Common myeloid progenitor, CD34-positive (primary cell): ENCODE results near the gene WWOX.

ENCODE experiments used
- CTCF ChIA-PET: fragments of 350-600 bp; sonication (Branson Sonifier 250); formaldehyde crosslinking; loops from one replicate; lab custom pipeline; 2021; ENCODE audit warnings: antibody characterized with exemption; lab: Charles Lee
- POLR2A ChIA-PET: fragments of 350-600 bp; sonication (Branson Sonifier 250); formaldehyde crosslinking; loops from one replicate; lab custom pipeline; 2021; ENCODE audit warnings: antibody characterized with exemption; lab: Charles Lee
- DNase-seq, 3 donors: peaks; one replicate each; pipeline versions ENCODE4 v3.0.0 to v3.0.0-alpha.2; 2013
- H3K27ac ChIP-seq, 2 experiments: 1 replicate in 1 of 2; 2 replicates in 1 of 2; pipeline ENCODE4 v1.7.0; 2013; ENCODE audit warnings: inconsistent platforms in 2 of 2, low read length in 2 of 2, mild to moderate bottlenecking in 2 of 2, low read depth in 1 of 2, moderate library complexity in 1 of 2; ENCODE audit not compliant: severe bottlenecking in 2 of 2, insufficient read depth in 1 of 2, poor library complexity in 1 of 2
- H3K27me3 ChIP-seq, 5 experiments: replicated peaks in 2 of 5; 1 replicate in 3 of 5; 2 replicates in 2 of 5; pipeline versions ENCODE4 v1.6.1 to v1.7.0; 2013; ENCODE audit warnings: low read length in 4 of 5, mild to moderate bottlenecking in 2 of 5, moderate library complexity in 2 of 5, inconsistent platforms in 1 of 5; ENCODE audit not compliant: insufficient read depth in 5 of 5, control insufficient read depth in 4 of 5
- H3K36me3 ChIP-seq, 4 experiments: 1 replicate in 2 of 4; 2 replicates in 2 of 4; pipeline versions ENCODE4 v1.6.1 to v1.7.0; 2013; ENCODE audit warnings: low read length in 3 of 4, control low read depth in 1 of 4, mild to moderate bottlenecking in 1 of 4; ENCODE audit not compliant: control insufficient read depth in 4 of 4, insufficient read depth in 4 of 4
- H3K4me1 ChIP-seq, 4 experiments: 1 replicate in 3 of 4; 2 replicates in 1 of 4; pipeline versions ENCODE4 v1.6.1 to v1.7.1; 2013; ENCODE audit warnings: low read length in 3 of 4, mild to moderate bottlenecking in 3 of 4, control low read depth in 1 of 4, inconsistent platforms in 1 of 4, moderate library complexity in 1 of 4; ENCODE audit not compliant: control insufficient read depth in 4 of 4, insufficient read depth in 4 of 4; ENCODE audit errors: control extremely low read depth in 1 of 4
- H3K4me3 ChIP-seq, 7 experiments: 1 replicate in 4 of 7; 2 replicates in 3 of 7; pipeline versions ENCODE4 v1.5.1 to v1.7.0; 2013; ENCODE audit warnings: mild to moderate bottlenecking in 7 of 7, low read length in 6 of 7, moderate library complexity in 6 of 7, inconsistent platforms in 2 of 7, low read depth in 2 of 7, control low read depth in 1 of 7; ENCODE audit not compliant: insufficient read depth in 4 of 7, control insufficient read depth in 1 of 7; ENCODE audit errors: extremely low read depth in 1 of 7
- H3K9me3 ChIP-seq, 5 experiments: 1 replicate in 4 of 5; 2 replicates in 1 of 5; pipeline versions ENCODE4 v1.6.1 to v1.7.1; 2013; ENCODE audit warnings: low read length in 4 of 5, mild to moderate bottlenecking in 2 of 5, inconsistent platforms in 1 of 5, low read depth in 1 of 5, moderate library complexity in 1 of 5; ENCODE audit not compliant: control insufficient read depth in 4 of 5, insufficient read depth in 2 of 5; ENCODE audit errors: control extremely low read depth in 1 of 5
- WGBS: methylation state at CpG from one replicate; pipeline ENCODE4 v1.1.5; 2013; ENCODE audit not compliant: insufficient coverage; 5-methylcytosine and 5-hydroxymethylcytosine counted together

Gene WWOX

DNA sequence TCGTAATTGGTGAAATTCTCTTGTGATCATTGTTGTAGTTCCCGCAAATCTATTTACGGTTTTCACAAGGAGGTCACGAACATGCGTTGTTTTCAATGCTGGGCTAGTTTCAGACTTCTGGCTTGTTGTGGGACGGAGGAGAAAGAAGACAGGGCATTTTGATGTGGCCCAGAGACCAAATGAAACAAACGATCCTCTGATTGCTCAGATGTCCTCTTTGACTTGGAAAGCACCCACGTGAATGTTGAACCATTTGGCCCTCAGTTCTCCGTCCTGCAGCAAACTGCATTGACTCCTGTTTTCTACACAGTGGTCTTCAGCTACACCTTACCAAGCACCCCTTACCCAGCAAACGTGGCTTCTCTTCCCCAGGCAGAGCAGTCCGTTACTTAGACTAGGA lies 391.0 kb downstream of the WWOX start:
- Histone ChIP-seq H3K27ac (no peak overlapping the region), H3K9me3 (no peaks in the 10 kb centered on the region), H3K27me3 (no peaks in the 10 kb centered on the region), H3K4me1 (no peaks in the 10 kb centered on the region), H3K4me3 (no peak overlapping the region), H3K36me3 (no peaks in the 10 kb centered on the region)
- WGBS, result 94% methylated on average over 9 of the region's 11 CpGs
- ChIA-PET POLR2A (interaction anchor here (0.6 kb wide), 1 partner anchor 399 kb away, joined by 4 read pairs; no protein-coding TSS in a partner anchor), CTCF (interaction anchor here (1.2 kb wide), 1 partner anchor 14 kb away, joined by 4 read pairs; no protein-coding TSS in a partner anchor)
- DNase-seq, result no peak

DNA sequence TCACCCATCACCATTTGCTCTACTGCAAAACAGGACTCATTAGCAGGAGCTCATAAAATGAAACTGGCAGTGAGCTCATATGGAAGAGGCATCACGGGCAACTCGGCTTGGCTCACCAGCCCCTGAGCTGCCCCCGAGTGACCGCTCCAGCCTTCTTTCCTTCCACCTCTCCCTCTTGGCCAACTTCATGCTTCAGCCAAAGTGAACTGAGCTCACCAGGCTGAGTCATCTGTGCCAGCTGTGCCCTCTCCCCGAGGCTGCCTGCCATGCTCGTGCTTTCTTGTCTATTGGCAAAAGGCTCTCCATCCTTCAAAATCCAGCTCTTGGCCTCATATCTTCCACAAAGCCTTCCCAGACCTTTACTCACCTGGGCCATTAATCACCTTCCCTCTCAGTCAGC lies 391.4 kb downstream of the WWOX start:
- no peaks in the 10 kb centered on the region for H3K27me3 ChIP-seq
- no peak overlapping the region for H3K4me3 ChIP-seq
- H3K27ac ChIP-seq, result no peak overlapping the region
- WGBS, result 96% methylated on average over 6 of the region's 6 CpGs
- ChIA-PET POLR2A (interaction anchor here (0.6 kb wide), 1 partner anchor 399 kb away, joined by 4 read pairs; no protein-coding TSS in a partner anchor), CTCF (interaction anchor here (1.2 kb wide), 1 partner anchor 14 kb away, joined by 4 read pairs; no protein-coding TSS in a partner anchor)
- DNase-seq, result no peak
- H3K9me3 ChIP-seq, result no peaks in the 10 kb centered on the region
- no peaks in the 10 kb centered on the region for H3K36me3 ChIP-seq
- no peaks in the 10 kb centered on the region for H3K4me1 ChIP-seq

DNA sequence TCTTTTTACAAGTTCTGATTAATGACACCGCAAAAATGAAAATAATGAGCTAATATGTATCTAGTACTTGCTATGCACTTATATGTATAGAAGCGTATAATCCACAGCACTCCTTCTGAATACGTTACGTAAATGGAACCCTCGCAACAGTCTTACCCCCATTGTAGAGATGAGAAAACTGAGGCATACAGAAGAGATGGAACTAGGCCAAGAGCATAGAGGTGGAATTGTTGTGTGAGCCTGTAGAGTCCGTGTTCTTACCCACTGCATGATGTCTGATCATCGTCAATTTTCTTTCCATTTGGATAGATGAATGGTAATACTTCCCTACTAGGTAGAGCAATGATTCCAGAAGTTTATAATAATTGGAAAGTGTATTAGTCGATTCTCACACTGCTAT lies 394.1 kb downstream of the WWOX start:
- 86% methylated on average over 2 of the region's 8 CpGs for WGBS
- Histone ChIP-seq H3K36me3 (no peaks in the 10 kb centered on the region), H3K27me3 (no peaks in the 10 kb centered on the region), H3K4me1 (no peaks in the 10 kb centered on the region), H3K9me3 (no peaks in the 10 kb centered on the region), H3K4me3 (no peak overlapping the region), H3K27ac (no peak overlapping the region)
- DNase-seq, result no peak
- CTCF ChIA-PET, result no interaction called here
- POLR2A ChIA-PET, result no interaction called here

DNA sequence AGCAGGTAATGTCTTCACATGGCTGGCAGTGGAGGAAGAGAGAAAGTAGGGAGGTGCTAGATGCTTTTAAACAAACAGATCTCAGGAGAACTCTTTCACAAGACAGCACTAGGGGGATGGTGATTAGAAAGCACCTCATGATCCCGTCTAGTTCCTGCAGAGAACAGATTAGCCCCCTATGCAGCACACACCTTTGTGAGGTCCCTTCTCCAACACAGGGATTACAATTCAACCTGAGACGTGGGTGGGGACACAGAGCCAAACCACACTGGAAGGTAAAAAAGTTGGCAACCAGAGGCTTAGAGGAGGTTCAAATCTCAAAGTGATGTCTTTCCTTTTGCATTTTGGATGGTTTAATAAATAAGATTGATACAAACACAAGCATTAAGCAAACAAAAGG lies 394.7 kb downstream of the WWOX start:
- Histone ChIP-seq H3K9me3 (no peaks in the 10 kb centered on the region), H3K4me3 (no peak overlapping the region), H3K36me3 (no peaks in the 10 kb centered on the region), H3K4me1 (no peaks in the 10 kb centered on the region), H3K27ac (no peak overlapping the region), H3K27me3 (no peaks in the 10 kb centered on the region)
- DNase-seq, result no peak
- ChIA-PET CTCF (no interaction called here), POLR2A (no interaction called here)
- WGBS, result 100% methylated on average over 1 of the region's 2 CpGs

DNA sequence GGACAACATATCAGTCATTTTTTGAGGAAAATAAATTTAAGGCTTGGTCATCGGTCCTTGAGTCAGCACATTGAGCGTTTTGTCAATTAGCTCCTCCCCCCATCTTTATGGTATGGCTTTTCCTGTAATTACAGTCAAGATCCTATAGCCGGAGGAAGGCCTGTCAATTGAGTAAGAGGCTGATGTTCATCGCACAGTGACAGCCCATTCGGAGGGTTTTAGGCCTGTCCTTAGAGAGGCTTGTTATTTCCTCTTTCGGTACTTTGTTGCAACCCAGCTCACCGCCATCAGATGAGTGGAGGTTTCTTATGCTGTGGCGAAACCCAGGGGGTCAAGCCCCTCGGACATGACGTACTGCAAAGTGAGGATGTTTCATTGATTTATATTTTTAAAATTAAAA lies 395.2 kb downstream of the WWOX start:
- DNase-seq, result no peak
- H3K4me3 ChIP-seq, result no peak overlapping the region
- WGBS, result 100% methylated on average over 4 of the region's 10 CpGs
- no peaks in the 10 kb centered on the region for H3K9me3 ChIP-seq
- H3K27ac ChIP-seq, result no peak overlapping the region
- POLR2A ChIA-PET, result no interaction called here
- no peaks in the 10 kb centered on the region for H3K27me3 ChIP-seq
- H3K4me1 ChIP-seq, result no peaks in the 10 kb centered on the region
- no peaks in the 10 kb centered on the region for H3K36me3 ChIP-seq
- CTCF ChIA-PET, result no interaction called here

DNA sequence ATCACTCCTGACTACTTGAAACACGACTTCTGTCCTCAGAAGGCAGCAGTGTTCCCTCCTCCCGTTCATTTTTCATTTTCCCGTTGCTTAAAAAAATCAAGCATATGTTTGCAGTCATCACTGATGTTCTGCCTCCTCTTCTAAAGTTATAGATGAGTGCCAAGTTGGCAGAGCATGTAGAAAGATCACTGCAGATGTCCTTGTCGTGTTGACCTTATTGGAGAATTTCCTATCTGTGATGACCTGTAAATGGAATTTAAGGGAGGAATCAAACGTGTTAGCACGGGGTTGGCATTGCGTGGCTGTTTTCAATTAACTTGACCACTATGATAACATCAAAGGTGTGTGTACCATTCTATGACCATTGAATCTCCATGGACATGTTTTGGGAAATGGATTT lies 396.7 kb downstream of the WWOX start:
- Histone ChIP-seq H3K4me3 (no peak overlapping the region), H3K9me3 (no peaks in the 10 kb centered on the region), H3K27me3 (no peaks in the 10 kb centered on the region), H3K36me3 (no peaks in the 10 kb centered on the region), H3K4me1 (no peaks in the 10 kb centered on the region), H3K27ac (no peak overlapping the region)
- POLR2A ChIA-PET, result no interaction called here
- 100% methylated on average over 4 of the region's 7 CpGs for WGBS
- DNase-seq, result no peak
- CTCF ChIA-PET, result no interaction called here

DNA sequence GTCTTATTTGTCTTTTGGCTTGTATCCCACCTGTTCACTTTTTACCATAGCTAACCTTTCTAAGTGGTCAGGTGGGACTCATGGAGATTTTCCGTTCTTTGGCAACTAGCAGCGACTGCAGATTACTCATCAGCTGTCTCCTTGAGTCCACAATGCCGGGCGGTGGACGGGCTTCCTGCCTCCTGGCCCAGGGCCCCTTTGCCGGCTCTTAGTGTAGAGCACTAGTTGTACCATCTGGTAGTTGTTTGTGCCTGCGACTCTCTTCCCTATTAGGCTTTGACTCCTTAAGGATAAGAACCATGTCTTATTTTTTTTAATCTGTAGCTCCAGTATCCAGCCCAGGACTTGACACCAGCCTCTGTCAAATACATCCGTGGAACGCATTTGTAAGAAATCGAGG lies 399.9 kb downstream of the WWOX start:
- no peaks in the 10 kb centered on the region for H3K4me1 ChIP-seq
- no peaks in the 10 kb centered on the region for H3K9me3 ChIP-seq
- 93% methylated on average over 8 of the region's 10 CpGs for WGBS
- H3K4me3 ChIP-seq, result no peak overlapping the region
- H3K36me3 ChIP-seq, result no peaks in the 10 kb centered on the region
- POLR2A ChIA-PET, result interaction anchor here (0.7 kb wide), 1 partner anchor 1106 kb away, joined by 3 read pairs; no protein-coding TSS in a partner anchor
- DNase-seq, result no peak
- no peaks in the 10 kb centered on the region for H3K27me3 ChIP-seq
- H3K27ac ChIP-seq, result no peak overlapping the region
- CTCF ChIA-PET, result interaction anchor here (0.5 kb wide), 1 partner anchor 1103 kb away, joined by 3 read pairs; no protein-coding TSS in a partner anchor
